ENCODE measurements around the gene PBX3.

Gene PBX3

GRCh38 chr9:125883565-125884217 is 136.5 kb downstream of the PBX3 start:
- DNase-seq, result no peak

GRCh38 chr9:125884218-125884595 is 137.0 kb downstream of the PBX3 start:
- no peak for DNase-seq

- DNase-seq, result no peak
These were observed 138.3 kb downstream of the PBX3 start for GRCh38 chr9:125885405-125886034.

GRCh38 chr9:125886365-125886764 is 139.2 kb downstream of the PBX3 start:
- no peak for DNase-seq

- peak; percentile 66 for DNase-seq
These were observed 140.0 kb downstream of the PBX3 start for GRCh38 chr9:125887172-125887571.

- DNase-seq, result peak; percentile 29
These were observed 141.0 kb downstream of the PBX3 start for GRCh38 chr9:125888211-125888610.

GRCh38 chr9:125889112-125889475 is 141.9 kb downstream of the PBX3 start:
- DNase-seq, result peak; percentile 50

GRCh38 chr9:125889476-125890419 is 142.6 kb downstream of the PBX3 start:
- peak; percentile 72 for DNase-seq

GRCh38 chr9:125890826-125891225 is 143.7 kb downstream of the PBX3 start:
- DNase-seq, result no peak

- DNase-seq, result no peak
These were observed 146.1 kb downstream of the PBX3 start for GRCh38 chr9:125893277-125893676.

GRCh38 chr9:125894566-125894965 is 147.4 kb downstream of the PBX3 start:
- DNase-seq, result no peak

GRCh38 chr9:125896404-125896803 is 149.2 kb downstream of the PBX3 start:
- DNase-seq, result no peak

- no peak for DNase-seq
These were observed 149.8 kb downstream of the PBX3 start for GRCh38 chr9:125896964-125897363.

GRCh38 chr9:125897481-125897880 is 150.3 kb downstream of the PBX3 start:
- no peak for DNase-seq

GRCh38 chr9:125902214-125902613 is 155.0 kb downstream of the PBX3 start:
- no peak for DNase-seq

GRCh38 chr9:125902831-125903512 is 155.8 kb downstream of the PBX3 start:
- DNase-seq, result no peak

GRCh38 chr9:125904155-125904851 is 157.1 kb downstream of the PBX3 start:
- DNase-seq, result peak; percentile 90

GRCh38 chr9:125906144-125906543 is 159.0 kb downstream of the PBX3 start:
- DNase-seq, result no peak

GRCh38 chr9:125906893-125907292 is 159.7 kb downstream of the PBX3 start:
- no peak for DNase-seq

GRCh38 chr9:125908136-125908535 is 161.0 kb downstream of the PBX3 start:
- DNase-seq, result no peak

GRCh38 chr9:125908966-125909365 is 161.8 kb downstream of the PBX3 start:
- no peak for DNase-seq

- no peak for DNase-seq
These were observed 162.3 kb downstream of the PBX3 start for GRCh38 chr9:125909459-125909858.

- DNase-seq, result no peak
These were observed 163.1 kb downstream of the PBX3 start for GRCh38 chr9:125910286-125910685.
